GM19238 (cell line): Measurements from ENCODE around the gene SBF2.

Source experiments
- DNase-seq: peaks from one replicate; pipeline ENCODE4 v3.0.0; 2011; ENCODE audit warnings: low spot score; ENCODE audit not compliant: insufficient read length

The SBF2 gene

DNA sequence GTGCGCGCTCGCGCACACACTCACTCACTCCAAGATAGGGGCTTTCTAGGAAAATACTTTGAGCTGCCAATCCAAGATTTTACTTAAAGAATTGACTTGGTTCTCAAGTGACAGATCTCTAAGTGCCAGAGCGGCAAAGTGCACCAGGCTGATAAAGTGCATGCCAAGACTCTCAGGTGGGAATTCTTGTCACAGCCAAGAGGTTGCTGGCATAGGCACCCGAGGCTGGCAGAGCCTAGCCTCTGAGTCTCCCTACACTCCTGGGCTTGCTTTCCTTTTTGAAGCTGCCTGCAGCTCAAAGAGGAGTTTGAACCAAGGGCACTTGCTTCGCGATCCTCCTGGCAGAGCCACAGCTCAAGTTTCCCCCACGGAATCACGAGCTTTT, 8.3 kb upstream of the SBF2 start:
- no peak for DNase-seq

GRCh38 chr11:10301656-10302358, 7.8 kb upstream of the SBF2 start:
- no peak for DNase-seq

DNA sequence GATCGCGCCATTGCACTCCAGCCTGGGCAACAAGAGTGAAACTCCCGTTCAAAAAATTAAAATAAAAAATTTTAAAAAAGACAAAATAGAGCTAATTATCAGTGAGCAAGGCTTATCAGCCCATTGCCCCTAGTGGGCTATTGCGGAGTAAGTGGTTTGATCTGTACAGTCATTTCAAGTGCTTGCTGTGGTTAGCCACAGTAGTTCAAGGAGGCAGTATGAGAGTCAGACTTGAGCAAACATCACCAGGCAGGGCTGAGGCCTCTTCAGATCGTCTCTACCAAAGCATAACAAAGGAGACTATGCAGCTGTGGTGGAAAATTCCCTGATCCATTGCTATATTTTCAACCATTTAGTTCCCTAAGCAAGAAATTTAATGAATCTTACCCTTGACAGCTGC, 4.3 kb upstream of the SBF2 start:
- DNase-seq, result no peak

DNA sequence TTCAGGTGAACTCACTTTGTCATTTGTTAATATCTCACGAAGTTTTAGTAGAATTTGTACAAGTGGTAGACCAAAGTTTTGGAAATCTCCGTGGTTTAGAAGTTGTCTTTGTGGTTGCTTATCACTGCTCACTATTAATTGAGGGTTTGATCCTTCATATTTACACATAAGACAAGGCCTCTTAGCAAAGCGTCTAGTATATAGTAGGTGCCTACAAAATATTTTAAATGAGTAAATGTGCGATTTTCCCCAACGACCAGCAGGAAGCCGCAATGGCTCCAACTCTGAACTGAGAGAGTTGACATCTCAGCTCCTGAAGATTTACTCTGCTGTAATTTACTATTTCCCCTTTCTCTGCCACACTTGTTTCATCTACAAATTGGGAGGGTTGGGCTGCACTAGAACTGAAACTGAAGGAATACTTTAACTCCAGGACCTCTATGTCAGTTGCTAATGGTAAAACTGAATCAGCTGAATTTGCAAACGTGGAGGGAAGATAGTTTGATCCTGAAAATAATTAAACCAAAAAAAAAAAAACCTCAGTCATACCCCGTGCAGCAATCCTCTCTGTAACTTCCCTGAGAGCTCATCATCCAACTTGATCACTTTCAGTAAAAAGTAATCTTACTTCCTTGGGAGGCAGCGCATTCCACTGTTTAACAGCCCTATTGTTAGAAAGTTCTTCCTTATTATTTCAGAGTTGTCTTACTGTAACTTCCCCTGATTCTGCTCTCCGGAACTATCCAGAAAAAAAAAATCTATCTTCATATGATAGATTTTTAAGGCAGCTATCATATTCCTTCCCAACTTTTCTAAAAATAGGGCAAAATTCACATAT, 1.3 kb upstream of the SBF2 start:
- no peak for DNase-seq

DNA sequence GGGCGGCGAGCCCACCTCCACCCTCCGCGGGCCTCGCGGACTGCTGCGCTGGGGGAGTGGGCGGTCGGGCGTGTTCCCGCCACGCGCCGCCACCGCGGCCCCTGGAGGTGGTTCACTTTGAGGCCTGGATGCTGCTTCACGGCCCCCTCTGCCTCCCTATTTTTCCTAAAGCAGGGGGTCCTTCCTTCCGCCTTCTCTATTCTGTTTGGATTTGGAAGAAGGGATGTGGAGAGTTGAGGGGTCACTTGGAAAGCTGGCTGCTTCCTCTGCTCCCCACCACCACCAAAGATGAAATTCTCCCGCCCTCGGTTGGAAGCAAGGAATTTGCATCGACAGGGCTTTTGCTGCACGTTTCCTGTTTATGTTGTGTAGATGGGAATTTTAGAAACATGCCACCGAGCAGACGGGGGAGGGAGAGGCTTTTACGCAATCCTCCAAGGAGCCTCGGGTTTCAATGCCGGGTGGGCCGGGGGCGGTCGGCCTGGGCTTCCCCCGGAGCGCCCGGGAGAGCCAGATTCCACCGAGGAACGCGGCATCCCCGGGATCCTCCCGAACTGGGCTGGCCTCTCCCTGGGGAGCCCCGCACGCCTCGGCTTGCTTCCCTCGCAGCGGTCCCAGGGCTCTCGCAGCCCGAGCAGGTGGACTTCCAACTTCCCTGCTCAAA, 403 bp upstream of the SBF2 start:
- DNase-seq, result no peak

DNA sequence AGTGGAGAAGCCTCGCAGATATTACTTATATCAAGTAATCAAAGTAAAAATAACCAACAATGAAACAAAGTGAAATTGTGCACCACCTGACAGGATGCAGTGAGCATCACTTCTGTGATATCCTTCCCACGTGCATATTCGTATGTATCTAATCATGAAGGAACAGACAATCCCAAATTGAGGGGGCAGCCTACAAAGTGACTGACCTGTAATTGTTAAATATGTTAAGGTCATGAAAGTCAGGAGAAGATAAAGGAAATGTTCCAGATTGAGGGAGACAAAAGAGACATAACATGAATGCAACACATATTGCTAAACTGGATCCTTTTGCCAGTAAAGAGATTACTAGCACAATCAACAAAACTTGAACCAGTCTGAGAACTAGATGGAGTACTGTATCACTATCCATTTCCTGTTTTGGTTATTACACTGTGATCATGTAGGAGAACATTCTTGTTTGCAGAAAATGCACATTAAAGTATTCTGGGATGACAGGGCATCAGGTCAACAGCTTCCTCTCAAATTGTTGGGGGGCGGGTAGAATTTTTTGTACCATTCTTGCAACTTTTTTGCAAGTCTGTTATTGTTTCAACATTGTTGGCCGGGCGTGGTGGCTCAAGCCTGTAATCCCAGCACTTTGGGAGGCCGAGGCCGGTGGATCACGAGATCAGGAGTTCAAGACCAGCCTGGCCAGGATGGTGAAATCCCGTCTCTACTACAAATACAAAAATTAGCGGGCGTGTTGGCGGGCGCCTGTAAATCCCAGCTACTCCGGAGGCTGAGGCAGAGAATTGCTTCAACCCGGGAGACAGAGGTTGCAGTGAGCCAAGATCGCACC, 2.0 kb downstream of the SBF2 start:
- DNase-seq, result no peak

GRCh38 chr11:10289765-10290380, 4.1 kb downstream of the SBF2 start:
- DNase-seq, result no peak

DNA sequence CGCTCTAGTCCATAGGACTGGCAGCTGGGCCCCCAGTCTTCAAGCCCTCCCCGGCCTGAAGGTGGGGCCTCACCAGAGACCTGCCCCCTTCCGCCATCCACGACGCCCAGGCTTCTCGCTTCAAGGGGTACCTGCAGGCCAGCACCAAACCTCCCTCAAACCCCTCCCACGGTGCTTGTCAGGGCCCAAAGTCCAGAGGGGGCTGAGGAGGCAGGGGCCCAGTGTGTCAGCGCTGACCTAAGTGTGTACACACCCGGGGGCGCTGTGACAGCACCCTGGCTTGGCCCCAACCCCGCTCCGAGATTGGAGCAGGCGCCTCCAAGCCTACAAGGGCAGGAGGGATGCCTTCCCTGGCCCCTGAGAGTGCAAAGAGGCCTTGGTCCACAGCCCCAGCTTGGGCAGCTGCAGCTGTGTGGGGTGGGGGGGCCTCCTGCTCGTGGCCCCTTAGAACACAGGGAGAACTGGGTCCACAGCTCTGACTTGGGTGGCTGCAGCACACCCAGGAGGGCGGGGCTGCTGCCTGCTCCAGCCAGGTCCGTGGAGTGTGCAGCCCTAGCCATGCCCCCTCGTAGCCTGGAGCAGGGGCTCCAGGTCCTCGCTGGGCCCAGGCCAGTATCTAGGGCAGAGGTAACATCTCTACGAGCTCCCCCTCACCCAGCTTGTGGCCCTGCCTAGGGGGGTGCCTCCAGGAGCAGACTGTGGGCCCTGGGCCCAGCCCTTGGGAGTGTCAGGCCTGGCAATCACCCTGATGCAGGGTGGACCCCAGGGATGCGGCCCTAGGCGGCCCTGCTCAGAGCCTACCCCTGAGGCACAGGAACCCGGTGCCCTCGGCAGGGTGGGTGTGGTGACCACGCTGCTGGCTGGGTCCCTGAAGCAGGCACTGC, 4.9 kb downstream of the SBF2 start:
- DNase-seq, result no peak

DNA sequence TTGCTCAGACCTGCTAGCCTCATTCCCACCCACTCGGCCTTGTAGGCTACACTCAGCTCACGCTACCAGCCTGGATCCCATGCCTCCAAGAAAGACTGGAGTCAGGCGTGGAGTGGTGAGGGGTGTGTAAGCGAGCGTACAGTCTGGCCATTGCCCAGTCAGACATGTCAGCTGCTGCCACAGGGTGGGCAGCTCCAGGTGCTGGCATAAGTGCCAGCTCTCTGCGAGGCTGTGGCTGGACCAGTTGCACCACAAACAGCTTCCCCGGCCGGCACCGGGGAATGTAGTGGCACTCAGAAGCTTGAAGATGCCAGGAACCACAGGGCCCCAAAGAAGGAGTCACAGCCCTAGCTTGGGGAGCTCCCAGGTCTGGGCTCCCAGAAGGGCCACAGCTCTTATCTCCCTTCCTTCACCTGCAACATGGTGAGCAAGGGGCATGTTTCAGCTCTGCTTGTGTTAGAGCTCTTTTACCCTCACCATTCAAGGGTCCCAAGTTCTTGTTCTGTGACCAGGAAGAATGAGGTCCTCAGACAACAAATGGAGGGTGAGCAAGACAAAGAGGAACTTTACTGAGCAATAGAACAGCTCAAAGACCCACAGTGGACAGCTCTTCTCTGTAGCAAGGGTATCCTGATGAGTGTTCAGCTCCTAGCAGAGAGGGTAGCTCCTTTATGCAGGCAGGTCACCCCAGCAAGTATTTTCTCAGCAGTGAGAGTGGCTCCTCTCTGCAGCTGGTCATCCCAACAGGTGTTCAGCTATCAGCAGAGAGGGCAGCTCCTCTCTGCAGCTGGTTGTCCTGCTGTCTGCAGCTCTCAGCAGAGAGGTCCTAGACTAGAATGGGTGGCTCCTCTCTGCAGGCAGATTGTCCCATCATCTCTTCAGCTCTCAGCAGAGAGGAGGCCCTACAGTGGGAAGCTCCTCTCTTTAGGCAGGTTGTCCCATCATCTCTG, 6.0 kb downstream of the SBF2 start:
- no peak for DNase-seq

DNA sequence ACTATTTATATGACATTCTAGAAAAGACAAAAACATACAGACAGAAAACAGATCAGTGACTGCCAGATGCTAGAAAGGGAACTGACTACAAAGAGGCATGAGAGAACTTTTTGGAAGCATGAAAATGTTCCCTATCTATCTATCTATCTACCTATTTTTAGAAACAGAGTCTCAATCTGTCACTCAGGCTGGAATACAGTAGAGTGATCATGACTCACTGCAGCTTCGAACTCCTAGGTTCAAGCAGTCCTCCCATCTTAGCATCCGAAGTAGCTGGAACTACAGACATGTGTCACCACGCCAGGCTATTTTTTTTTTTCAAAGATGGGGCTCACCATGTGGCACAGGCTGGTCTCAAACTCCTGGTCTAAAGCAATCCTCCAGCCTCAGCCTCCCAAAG, 6.9 kb downstream of the SBF2 start:
- DNase-seq, result no peak

GRCh38 chr11:10285148-10285802, 8.7 kb downstream of the SBF2 start:
- no peak for DNase-seq

- DNase-seq, result no peak
Observed at GRCh38 chr11:10283991-10284390, 10.0 kb downstream of the SBF2 start.

- no peak for DNase-seq
Observed at GRCh38 chr11:10282117-10282516, 11.9 kb downstream of the SBF2 start.

GRCh38 chr11:10275714-10276113, 18.3 kb downstream of the SBF2 start:
- no peak for DNase-seq

DNA sequence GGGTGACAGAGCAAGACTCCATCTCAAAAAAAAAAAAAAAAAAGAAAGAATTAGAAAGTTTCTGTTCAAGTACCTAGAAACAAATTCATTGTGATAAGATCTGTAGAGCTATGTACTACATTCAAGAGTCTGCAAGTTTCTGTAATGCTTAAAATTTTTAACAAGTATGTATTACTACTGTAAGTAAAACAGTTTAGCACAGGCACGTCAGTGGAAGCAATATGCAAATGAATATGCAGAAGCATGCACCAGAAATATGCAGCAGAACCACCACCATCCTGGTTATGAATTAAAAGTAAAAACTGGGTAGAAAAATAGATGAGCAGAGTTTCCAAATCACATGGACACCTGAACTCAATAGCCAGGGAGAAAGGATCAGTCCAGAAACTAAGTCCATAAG, 19.3 kb downstream of the SBF2 start:
- DNase-seq, result no peak

DNA sequence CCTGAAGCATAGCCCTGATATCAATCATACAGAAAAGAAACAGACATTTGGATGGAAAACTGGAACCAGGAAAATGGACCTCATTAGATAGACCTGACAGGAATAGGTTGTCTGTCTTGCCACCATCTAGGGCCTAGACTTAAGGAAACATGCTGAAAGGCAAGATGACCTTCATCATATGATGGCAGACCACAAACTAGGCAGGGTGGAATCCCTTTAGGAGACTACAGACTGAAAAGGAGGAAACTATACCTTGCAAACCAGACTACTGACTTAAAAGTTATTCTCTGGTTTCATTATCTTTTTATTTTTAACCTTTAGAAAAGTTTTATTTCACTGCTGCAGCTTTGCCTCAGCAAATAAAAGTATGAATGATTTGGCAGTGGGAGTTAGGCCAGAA, 20.3 kb downstream of the SBF2 start:
- DNase-seq, result no peak

- no peak for DNase-seq
Observed at GRCh38 chr11:10272132-10272531, 21.9 kb downstream of the SBF2 start.

DNA sequence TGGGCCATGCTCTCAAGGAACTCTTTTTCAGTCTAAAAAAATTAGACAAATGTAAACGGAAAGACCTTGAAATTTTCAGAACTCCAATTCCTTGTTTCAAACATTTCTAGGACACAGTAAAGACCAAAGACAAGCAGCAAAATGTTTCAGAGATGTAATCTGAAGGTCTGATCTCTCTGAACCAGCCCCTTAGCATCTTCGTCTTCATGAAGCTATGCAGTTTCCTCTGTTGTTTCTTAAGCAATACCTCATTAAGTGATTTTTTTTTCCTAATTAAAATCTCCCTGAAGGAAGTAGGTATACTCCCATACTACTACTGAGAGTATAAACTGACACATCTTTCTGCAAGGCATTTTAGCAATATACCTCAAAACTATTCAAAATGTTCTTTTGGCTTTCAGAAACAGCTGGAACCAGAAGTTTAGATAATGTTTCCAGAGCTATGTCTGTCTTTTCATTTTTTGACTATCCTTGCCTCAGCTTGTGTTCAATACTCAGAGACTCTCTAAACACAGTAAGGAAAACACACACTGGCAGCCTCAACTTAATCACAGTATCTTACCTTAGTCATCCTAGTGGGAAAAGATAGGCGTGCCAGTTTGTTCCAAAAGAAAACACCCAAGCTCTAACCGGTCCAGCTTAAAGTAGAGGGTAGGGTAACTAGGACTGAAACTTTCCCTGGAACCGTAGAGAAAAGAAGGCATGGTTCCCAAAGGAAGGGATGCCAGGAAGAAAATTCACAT, 25.1 kb downstream of the SBF2 start:
- no peak for DNase-seq
